GM10248 (cell line): Measurements from ENCODE around the gene ZBTB46.

ENCODE experiments used
- CTCF ChIA-PET: fragments of 300-600 bp; sonication (Branson Sonifier 250); formaldehyde crosslinking; extraction: SDS; loops from one replicate; lab custom pipeline; 2021; ENCODE audit warnings: antibody characterized with exemption; lab: Yijun Ruan, JAX
- POLR2A ChIA-PET: fragments of 350-650 bp; sonication (Branson Sonifier 250); formaldehyde crosslinking; extraction: SDS; loops from one replicate; lab custom pipeline; 2020; ENCODE audit warnings: antibody characterized with exemption; lab: Yijun Ruan, JAX
- DNase-seq: peaks from one replicate; pipeline ENCODE4 v3.0.0; 2012; ENCODE audit errors: extremely low spot score
- CTCF ChIP-seq: IDR thresholded peaks from 2 replicates; pipeline ENCODE4 v1.5.1; 2012; ENCODE audit warnings: mild to moderate bottlenecking, low read depth; ENCODE audit errors: extremely low read depth, missing control alignments, control extremely low read depth

ZBTB46 gene

DNA sequence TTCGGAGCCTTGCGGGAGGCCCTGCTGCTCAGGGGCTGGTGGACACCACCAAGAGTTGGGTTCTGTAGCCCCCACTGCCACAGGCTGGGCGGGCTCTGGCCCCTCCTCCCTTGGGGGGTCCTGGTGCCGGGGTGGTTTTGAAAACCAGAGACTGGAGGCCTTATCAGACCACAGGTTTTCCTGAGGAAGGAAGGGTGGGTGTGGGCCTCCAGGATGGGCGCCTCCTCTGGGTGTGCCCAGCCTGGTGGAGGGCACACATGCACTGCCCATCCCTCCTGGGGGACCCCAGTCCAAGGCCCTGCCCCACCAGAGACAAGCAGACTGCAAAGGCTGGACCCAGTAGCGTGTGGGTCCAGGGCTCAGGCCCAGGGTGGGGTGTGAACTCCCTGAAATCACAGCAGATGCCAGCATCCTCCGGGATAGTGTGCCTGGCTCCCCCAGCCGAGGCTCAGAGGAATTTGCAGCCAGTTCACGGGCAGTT, 13.5 kb upstream of the ZBTB46 start:
- no peak for TF ChIP-seq CTCF
- ChIA-PET POLR2A (no interaction called here), CTCF (no interaction called here)
- DNase-seq, result no peak

GRCh38 chr20:63843778-63844177, 12.7 kb upstream of the ZBTB46 start:
- POLR2A ChIA-PET, result no interaction called here

DNA sequence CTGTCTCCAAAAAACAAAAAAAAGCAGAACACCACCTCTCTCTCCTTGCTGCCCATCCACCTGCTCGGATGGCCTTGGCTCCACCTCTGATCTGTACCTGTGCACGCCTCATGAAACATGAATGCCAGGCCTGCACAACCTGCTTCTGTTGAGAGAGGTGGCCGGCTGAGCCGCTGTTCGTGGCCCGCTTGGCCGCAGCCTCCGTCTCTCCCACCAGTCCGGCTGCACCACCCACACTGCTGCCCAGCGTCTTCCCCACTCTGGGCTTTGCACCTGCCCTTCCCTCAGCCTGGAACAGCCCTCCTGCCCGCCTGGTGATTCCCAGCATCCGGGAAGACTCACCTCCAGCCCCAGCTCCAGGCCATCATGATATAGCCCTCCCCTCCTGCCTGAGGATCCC, 12.2 kb upstream of the ZBTB46 start:
- DNase-seq, result no peak
- POLR2A ChIA-PET, result no interaction called here
- TF ChIP-seq CTCF, result no peak
- CTCF ChIA-PET, result no interaction called here

More at GRCh38 chr20:63843778-63844177, 12.7 kb upstream of the ZBTB46 start:
- CTCF ChIA-PET, result no interaction called here
- no peak for TF ChIP-seq CTCF
- DNase-seq, result no peak

- TF ChIP-seq CTCF, result no peak
- ChIA-PET POLR2A (no interaction called here), CTCF (no interaction called here)
- DNase-seq, result no peak
Measured at GRCh38 chr20:63842258-63842657, 11.2 kb upstream of the ZBTB46 start.

DNA sequence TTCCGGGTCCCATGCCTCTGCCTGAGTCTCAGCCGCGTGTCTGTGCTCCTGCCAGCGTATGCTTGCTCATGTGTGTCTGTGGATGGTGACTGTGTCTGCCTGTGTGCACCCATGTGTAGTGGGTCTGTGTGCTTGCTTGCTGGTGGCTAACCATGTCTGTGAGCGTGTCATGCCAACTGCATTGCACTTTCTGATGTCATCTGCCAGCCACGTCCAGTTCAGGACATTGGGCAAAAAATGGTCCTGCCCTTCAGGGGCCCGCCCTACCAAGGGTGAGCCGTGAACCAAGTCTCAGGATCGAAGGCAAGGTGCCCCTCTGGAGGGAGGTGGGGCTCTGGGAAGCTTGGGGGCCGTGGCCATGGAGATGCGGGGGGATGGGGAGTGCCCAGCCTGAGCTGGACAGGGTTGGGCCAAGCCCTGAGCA, 9.4 kb upstream of the ZBTB46 start:
- TF ChIP-seq CTCF, result no peak
- no peak for DNase-seq
- ChIA-PET CTCF (interaction anchor here (0.7 kb wide), 1 partner anchor 179 kb away, joined by 3 read pairs; no protein-coding TSS in a partner anchor), POLR2A (no interaction called here)

- no peak for TF ChIP-seq CTCF
- CTCF ChIA-PET, result interaction anchor here (0.7 kb wide), 1 partner anchor 178 kb away, joined by 3 read pairs; no protein-coding TSS in a partner anchor
- no peak for DNase-seq
- POLR2A ChIA-PET, result no interaction called here
Measured at GRCh38 chr20:63839620-63840019, 8.6 kb upstream of the ZBTB46 start.
